GM12878 (cell line): Measurements from ENCODE around the gene TFPI2. TPM values are rescaled to one million over a fixed set of nuclear protein-coding genes. Genes with fewer than 3 reads are reported as not detected.

Source experiments
- ATAC-seq: fragments of 200-7000 bp; cut with Tn5 transposase; 3 replicates; pipeline ENCODE4 v1.9.1; 2020; ENCODE audit warnings: mild to moderate bottlenecking, moderate library complexity
- BruUV-seq: library from RNA; stranded (reverse); fragments of 400-500 nt; replicated peaks from 2 replicates; lab custom pipeline; 2021; lab: Mats Ljungman, UMichigan
- CTCF ChIA-PET: fragments of 300-600 bp; sonication (Branson Sonifier 250); formaldehyde crosslinking; extraction: SDS; loops from one replicate; lab custom pipeline; 2021; ENCODE audit warnings: inconsistent platforms; lab: Yijun Ruan, JAX
- POLR2A ChIA-PET: fragments of 350-600 bp; formaldehyde crosslinking; extraction: SDS; loops from one replicate; lab custom pipeline; 2021; ENCODE audit warnings: inconsistent platforms; lab: Charles Lee
- RAD21 ChIA-PET: fragments of 300-600 bp; sonication (Branson Sonifier 250); formaldehyde crosslinking; loops from one replicate; lab custom pipeline; 2023; ENCODE audit warnings: antibody characterized with exemption; ENCODE audit not compliant: unreplicated experiment; lab: Charles Lee
- SMC1A ChIA-PET: fragments of 300-600 bp; sonication (Branson Sonifier 250); formaldehyde crosslinking; loops from one replicate; lab custom pipeline; 2023; ENCODE audit not compliant: unreplicated experiment, uncharacterized antibody; lab: Charles Lee
- DNase-seq: peaks from one replicate; pipeline ENCODE4 v3.0.0-alpha.2; 2011; ENCODE audit warnings: low read depth, low spot score
- FAIRE-seq: peaks from 3 replicates; lab custom pipeline; 2011; peaks lifted over from hg19 to GRCh38; lab: Jason Lieb, UNC
- H2AFZ ChIP-seq: 2 replicates; pipeline ENCODE4 v1.6.0; 2011; ENCODE audit warnings: low read depth, low read length, control low read depth; ENCODE audit not compliant: control insufficient read depth
- H3K27ac ChIP-seq: 2 replicates; pipeline ENCODE4 v1.5.1; 2011; ENCODE audit warnings: control low read depth; ENCODE audit not compliant: control insufficient read depth, insufficient read depth
- H3K27me3 ChIP-seq, 2 experiments: replicated peaks in 1 of 2; 2 replicates each; pipeline versions ENCODE4 v1.6.0 to v1.6.1; 2011; ENCODE audit warnings: low read length in 1 of 2; ENCODE audit not compliant: control insufficient read depth in 2 of 2, insufficient read depth in 2 of 2
- H3K36me3 ChIP-seq, 2 experiments: 2 replicates each; pipeline ENCODE4 v1.5.1; 2011; ENCODE audit warnings: low read length in 1 of 2; ENCODE audit not compliant: control insufficient read depth in 2 of 2, insufficient read depth in 2 of 2
- H3K4me1 ChIP-seq: 2 replicates; pipeline ENCODE4 v1.6.1; 2011; ENCODE audit warnings: mild to moderate bottlenecking, low read length, moderate library complexity, mixed read lengths; ENCODE audit not compliant: control insufficient read depth, insufficient read depth
- H3K4me2 ChIP-seq: 2 replicates; pipeline ENCODE4 v1.6.0; 2011; ENCODE audit warnings: control low read depth; ENCODE audit not compliant: control insufficient read depth, insufficient read depth
- H3K4me3 ChIP-seq: fragments of 200-600 bp; sonication (generic); 2 replicates; pipeline ENCODE4 v1.5.1; 2016
- H3K79me2 ChIP-seq: 2 replicates; pipeline ENCODE4 v1.6.0; 2011; ENCODE audit warnings: low read length; ENCODE audit not compliant: control insufficient read depth, insufficient read depth
- H3K9ac ChIP-seq: 2 replicates; pipeline ENCODE4 v1.8.0; 2011; ENCODE audit warnings: low read length, control low read depth, mixed read lengths; ENCODE audit not compliant: control insufficient read depth, insufficient read depth
- H3K9me3 ChIP-seq: replicated peaks from 3 replicates; pipeline ENCODE4 v1.5.1; 2011; ENCODE audit warnings: mild to moderate bottlenecking, low read length; ENCODE audit not compliant: control insufficient read depth, insufficient read depth
- H4K20me1 ChIP-seq: 2 replicates; pipeline ENCODE4 v1.6.0; 2011; ENCODE audit not compliant: control insufficient read depth, insufficient read depth
- CBFB ChIP-seq: IDR thresholded peaks from 2 replicates; pipeline ENCODE4 v1.6.1; 2016; ENCODE audit warnings: antibody characterized with exemption, low read depth
- CUX1 ChIP-seq: IDR thresholded peaks from 2 replicates; pipeline ENCODE4 v1.6.1; 2012; ENCODE audit warnings: improper control_type of control experiment, low read depth, low read length; ENCODE audit not compliant: insufficient replicate concordance
- E2F8 ChIP-seq: fragments of 450-650 bp; IDR thresholded peaks from 2 replicates; pipeline ENCODE4 v1.6.1; 2018; ENCODE audit warnings: mild to moderate bottlenecking, low read depth, moderate library complexity; ENCODE audit not compliant: partially characterized antibody
- MEF2A ChIP-seq: IDR thresholded peaks from 2 replicates; pipeline ENCODE4 v1.6.1; 2011; ENCODE audit warnings: low read depth, mild to moderate bottlenecking, low read length, moderate library complexity; ENCODE audit not compliant: insufficient read depth
- MXI1 ChIP-seq: fragments of 150-350 bp; IDR thresholded peaks from 2 replicates; pipeline ENCODE4 v1.6.1; 2011; ENCODE audit warnings: low read depth, mild to moderate bottlenecking, inconsistent platforms, low read length, improper control_type of control experiment
- PAX8 ChIP-seq: fragments of 450-650 bp; IDR thresholded peaks from 2 replicates; pipeline ENCODE4 v1.6.1; 2017; ENCODE audit warnings: mild to moderate bottlenecking, moderate library complexity
- POLR2AphosphoS5 ChIP-seq: IDR thresholded peaks from 2 replicates; pipeline ENCODE4 v1.6.1; 2011; ENCODE audit warnings: mild to moderate bottlenecking, low read length, inconsistent platforms
- PRDM15 ChIP-seq: fragments of 450-650 bp; formaldehyde crosslinking; IDR thresholded peaks from 2 replicates; pipeline ENCODE4 v1.4.0; 2020; ENCODE audit warnings: mild to moderate bottlenecking, moderate library complexity
- SMARCA5 ChIP-seq: fragments of 450-650 bp; IDR thresholded peaks from 2 replicates; pipeline ENCODE4 v1.6.1; 2017; ENCODE audit warnings: mild to moderate bottlenecking
- SP1 ChIP-seq: IDR thresholded peaks from one replicate; pipeline ENCODE4 v1.6.1; 2011; ENCODE audit warnings: low read depth, low read length
- TCF12 ChIP-seq: IDR thresholded peaks from 2 replicates; pipeline ENCODE4 v1.6.1; 2011; ENCODE audit warnings: low read depth, mild to moderate bottlenecking, low read length
- ZNF384 ChIP-seq: IDR thresholded peaks from 2 replicates; pipeline ENCODE4 v1.6.1; 2012; ENCODE audit warnings: low read depth, mild to moderate bottlenecking, low read length, improper control_type of control experiment, borderline replicate concordance
- ZSCAN29 ChIP-seq: fragments of 450-650 bp; IDR thresholded peaks from 2 replicates; pipeline ENCODE4 v1.6.1; 2017; ENCODE audit warnings: mild to moderate bottlenecking, moderate library complexity
- in situ Hi-C: fragments of 300-500 bp; cut with MboI; formaldehyde crosslinking; loops from 9 replicates; pipeline ENCODE4 v1.14.3; 2018; ENCODE audit warnings: mixed read lengths
- intact Hi-C: fragments of 100-400 bp; cut with micrococcal nuclease; formaldehyde crosslinking; loops from one replicate; pipeline ENCODE4 v1.14.2; 2022; ENCODE audit not compliant: unreplicated experiment
- polyA plus RNA-seq, 11 experiments: library from polyadenylated mRNA; depleted of rRNA in 4 of 11; unstranded in 6 of 11; stranded (reverse) in 5 of 11; fragments of >200 nt; fragmentation: Nextera tagmentation in 4 of 11; fragmentation: Illumina TruSeq in 1 of 11; extraction: Ambion mirVana in 4 of 11; extraction: Trizol in 1 of 11; gene quantifications; 1 replicate in 1 of 11; 2 replicates in 10 of 11; pipeline versions ENCODE4 v1.2.1 to v1.2.3, GENCODE V29; 2011 to 2016; ENCODE audit warnings: inconsistent platforms in 2 of 11, missing spikeins in 2 of 11, low read depth in 1 of 11
- total RNA-seq, 4 experiments: library from RNA; depleted of rRNA in 3 of 4; stranded (reverse); fragments of >200 nt in 3 of 4; fragmentation: Illumina TruSeq in 1 of 4; extraction: Trizol in 1 of 4; gene quantifications; 2 replicates each; pipeline versions ENCODE4 v1.2.1 to v1.2.3, GENCODE V29; 2013 to 2021

Gene TFPI2
- total and polyA plus RNA-seq, 10 of the 15 experiments (the other 5 are each of a cell fraction or from before 2014, with no cell fraction given), result 0.07 to 1.1 (median 0.31) TPM; not detected in 5

- H3K27me3 ChIP-seq, result no peaks in the 10 kb centered on the region
- TF ChIP-seq CBFB, result no peak
- no peak for TF ChIP-seq PAX8
- TF ChIP-seq POLR2AphosphoS5, result no peak
- TF ChIP-seq E2F8, result no peak
- TF ChIP-seq SMARCA5, result no peak
- TF ChIP-seq ZNF384, result no peak
- no peak for TF ChIP-seq MXI1
- TF ChIP-seq PRDM15 (CRISPR knock-in tag), result no peak
- TF ChIP-seq TCF12, result no peak
- TF ChIP-seq SP1, result no peak
- no peak for TF ChIP-seq MEF2A
- TF ChIP-seq ZSCAN29, result no peak
- no peak for TF ChIP-seq CUX1
- ATAC-seq (no peak), DNase-seq (no peak), FAIRE-seq (no peak)
- CTCF ChIA-PET, result interaction anchor here (1.3 to 1.6 kb wide), 4 partner anchors 15 to 553 kb away, joined by 3 to 7 read pairs (median 4); no protein-coding TSS in a partner anchor
- POLR2A ChIA-PET, result no interaction called here
- in situ Hi-C loops (no loop called here), intact Hi-C loops (loop anchor here (5.0 kb wide), 1 partner anchor 508 kb away; the partner anchor contains the start of gene COL1A2)
- H3K4me3 ChIP-seq, result no peak overlapping the region
- H3K36me3 ChIP-seq, result no peaks in the 10 kb centered on the region
- no peaks in the 10 kb centered on the region for H3K4me1 ChIP-seq
- H3K9me3 ChIP-seq, result no peaks in the 10 kb centered on the region
- no peaks in the 10 kb centered on the region for H4K20me1 ChIP-seq
- no TSS peak for BruUV-seq
- RAD21 ChIA-PET, result interaction anchor here (0.5 to 2.7 kb wide), 3 partner anchors 10 to 511 kb away, joined by 3 to 8 read pairs (median 4); partner anchors contain the start of gene COL1A2
- no peak overlapping the region for H2AFZ ChIP-seq
- H3K4me2 ChIP-seq, result no peak overlapping the region
- SMC1A ChIA-PET, result interaction anchor here (2.7 kb wide), 1 partner anchor 204 kb away, joined by 7 read pairs; no protein-coding TSS in a partner anchor
- H3K79me2 ChIP-seq, result no peaks in the 10 kb centered on the region
- H3K9ac ChIP-seq, result no peak overlapping the region
- H3K27ac ChIP-seq, result no peak overlapping the region
Observed at GRCh38 chr7:93883917-93884345, 6.6 kb downstream of the TFPI2 start.
